GM21825 (cell line): Measurements from ENCODE around the gene HLA-DRA.

ENCODE experiments used
- ATAC-seq: cut with Tn5 transposase; IDR thresholded peaks from one replicate; pipeline ENCODE4 v1.9.1; 2021; ENCODE audit warnings: mild to moderate bottlenecking, moderate library complexity; ENCODE audit not compliant: unreplicated experiment

HLA-DRA gene

DNA sequence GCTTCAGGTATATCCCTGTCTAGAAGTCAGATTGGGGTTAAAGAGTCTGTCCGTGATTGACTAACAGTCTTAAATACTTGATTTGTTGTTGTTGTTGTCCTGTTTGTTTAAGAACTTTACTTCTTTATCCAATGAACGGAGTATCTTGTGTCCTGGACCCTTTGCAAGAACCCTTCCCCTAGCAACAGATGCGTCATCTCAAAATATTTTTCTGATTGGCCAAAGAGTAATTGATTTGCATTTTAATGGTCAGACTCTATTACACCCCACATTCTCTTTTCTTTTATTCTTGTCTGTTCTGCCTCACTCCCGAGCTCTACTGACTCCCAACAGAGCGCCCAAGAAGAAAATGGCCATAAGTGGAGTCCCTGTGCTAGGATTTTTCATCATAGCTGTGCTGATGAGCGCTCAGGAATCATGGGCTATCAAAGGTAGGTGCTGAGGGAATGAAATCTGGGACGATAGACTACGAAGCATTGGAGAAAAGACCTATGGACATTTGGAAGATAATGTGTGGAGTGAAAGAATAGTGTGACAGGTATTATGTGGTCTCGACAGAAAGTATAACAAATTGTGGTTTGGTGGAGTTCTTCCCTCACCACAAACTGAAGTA is at the start of gene HLA-DRA:
HLA-DRA (plus strand) TSS at position 286 of the 613 bp plus-strand sequence; CDS start at position 350, 64 bp downstream.
- ATAC-seq = peak; percentile 63

- no peak for ATAC-seq
These were observed 48.2 kb upstream of the HLA-DRA start for GRCh38 chr6:32391505-32391904.

DNA sequence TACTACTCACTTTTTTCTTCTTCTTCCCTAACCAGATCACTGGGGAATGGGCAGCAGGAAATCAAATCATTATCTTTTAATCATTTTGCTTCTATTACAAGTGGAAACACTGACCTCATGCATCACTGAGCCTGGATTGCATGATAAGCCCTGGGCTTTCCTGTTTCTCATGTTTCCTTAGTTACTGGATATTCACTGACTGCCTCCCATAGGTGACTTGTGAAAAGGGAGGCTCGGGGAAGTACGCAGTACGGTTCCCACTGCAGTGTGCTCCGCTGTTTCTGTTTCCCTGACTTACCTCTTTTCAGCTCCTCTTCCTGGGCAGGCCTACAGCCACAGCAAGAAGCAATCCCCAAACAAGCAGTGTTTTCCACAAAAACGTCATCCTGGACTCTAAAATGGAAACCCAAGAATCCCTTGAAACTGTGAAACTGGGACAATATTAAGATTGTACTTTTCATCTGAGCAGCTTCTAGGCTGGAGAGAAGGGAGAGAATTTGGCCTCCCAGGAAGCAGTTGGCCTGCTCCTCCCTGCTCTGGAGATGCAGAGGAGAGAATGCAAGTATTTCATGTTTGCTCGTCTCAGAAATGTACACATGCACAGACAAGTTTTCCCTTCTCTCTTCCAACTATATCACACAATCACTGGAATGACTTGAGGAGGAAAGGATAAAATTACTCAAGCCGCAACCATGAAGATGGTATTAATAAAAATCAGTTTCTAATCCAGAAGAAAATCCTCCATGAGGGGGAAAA is 45.8 kb upstream of the HLA-DRA start:
- no peak for ATAC-seq

DNA sequence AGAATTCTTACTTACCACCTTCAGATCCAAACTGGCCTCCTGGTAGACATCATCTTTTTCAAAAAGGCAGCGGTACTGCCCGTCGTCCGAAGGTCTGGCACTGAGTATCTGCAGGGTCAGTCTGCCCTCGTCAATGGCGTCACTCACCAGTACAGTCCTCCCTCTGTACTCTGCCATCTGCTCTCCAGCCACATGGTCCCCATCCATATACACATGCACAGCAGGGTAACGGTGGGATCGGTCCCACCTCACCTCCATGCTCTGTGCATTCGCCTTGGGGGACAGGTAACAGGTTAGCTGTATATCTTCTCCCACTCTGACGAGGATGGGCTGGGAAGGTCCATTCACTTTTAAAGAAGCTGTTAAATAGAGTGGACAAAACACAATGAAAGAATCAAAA is 43.7 kb upstream of the HLA-DRA start:
- ATAC-seq = no peak

- ATAC-seq = peak; percentile 79
These were observed 42.3 kb upstream of the HLA-DRA start for GRCh38 chr6:32397252-32397920.

DNA sequence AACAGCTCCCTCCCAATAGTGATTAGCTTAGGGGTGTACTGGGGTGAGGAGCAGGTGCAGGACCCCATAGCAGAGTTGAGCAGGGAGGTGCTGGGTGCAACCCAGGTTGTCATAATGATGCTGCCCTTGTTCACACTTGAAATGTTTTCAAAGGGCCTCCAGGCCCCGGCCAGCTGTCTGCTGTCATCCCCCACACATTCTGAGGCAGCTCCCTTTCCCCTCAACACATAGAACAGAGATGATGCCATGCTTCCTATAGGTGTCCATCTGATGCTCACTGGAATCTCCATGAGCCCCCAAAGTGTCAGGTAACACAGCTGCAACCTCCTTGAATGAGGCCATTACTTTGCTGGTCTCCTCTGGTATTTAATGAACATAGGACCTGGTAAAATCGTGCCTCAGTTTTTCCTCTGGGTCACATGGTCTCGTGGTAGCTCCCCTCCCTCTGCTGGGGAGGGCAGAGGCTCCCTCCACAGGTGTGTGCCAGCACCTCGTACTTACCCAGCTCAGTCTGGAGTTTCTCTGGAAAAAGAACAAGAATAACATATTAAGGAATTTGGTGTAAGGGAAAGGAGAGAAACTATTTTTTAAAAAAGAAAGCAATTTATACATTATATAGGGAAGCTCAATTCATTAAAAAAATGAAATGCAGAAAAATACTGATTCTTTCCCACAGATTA is 38.3 kb upstream of the HLA-DRA start:
- no peak for ATAC-seq

DNA sequence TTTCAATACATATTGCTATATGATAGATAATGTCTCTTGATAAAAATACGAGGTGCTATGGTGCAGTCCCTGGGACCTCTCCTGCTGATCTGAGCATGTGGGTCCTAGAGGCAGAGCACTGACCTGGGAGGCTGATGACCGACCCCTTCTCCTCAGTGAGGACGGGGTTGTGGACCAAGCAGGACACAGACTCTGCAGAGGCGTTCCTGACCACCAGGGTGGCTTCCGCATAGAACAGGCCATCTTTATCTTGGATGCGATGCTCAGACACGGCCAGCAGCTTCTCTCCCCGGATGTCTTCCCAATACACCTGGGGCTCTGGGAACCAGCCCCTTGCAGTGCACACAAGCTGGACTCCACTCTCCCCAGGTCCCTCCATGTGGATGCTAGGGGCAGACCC is 36.9 kb upstream of the HLA-DRA start:
- no peak for ATAC-seq

DNA sequence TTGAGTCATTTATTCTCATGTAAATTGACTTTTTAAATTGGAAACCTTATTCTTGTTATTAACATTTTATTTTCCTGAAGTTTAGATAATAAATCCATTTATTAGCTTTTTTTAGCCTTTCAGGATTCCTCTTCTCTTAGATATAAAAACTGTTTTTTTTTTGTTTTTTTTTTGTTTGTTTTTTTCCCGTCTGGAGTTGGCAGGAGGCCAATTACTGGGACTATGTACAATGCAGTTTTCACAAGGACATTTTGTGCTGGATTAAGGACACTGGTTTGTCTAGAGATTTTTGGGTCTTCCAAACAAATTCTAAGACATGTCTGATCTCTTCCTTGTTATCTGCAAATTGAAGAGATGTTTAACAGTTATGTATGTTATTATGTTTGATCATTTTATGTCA is 34.0 kb upstream of the HLA-DRA start:
- ATAC-seq = no peak

GRCh38 chr6:32406197-32406596 is 33.5 kb upstream of the HLA-DRA start:
- ATAC-seq = no peak

GRCh38 chr6:32406857-32407256 is 32.8 kb upstream of the HLA-DRA start, which contains the start of gene BTNL2:
TSS of gene BTNL2 (minus strand) at chr6:32407181. CDS start at chr6:32407123, 58 bp downstream.
- ATAC-seq = no peak

DNA sequence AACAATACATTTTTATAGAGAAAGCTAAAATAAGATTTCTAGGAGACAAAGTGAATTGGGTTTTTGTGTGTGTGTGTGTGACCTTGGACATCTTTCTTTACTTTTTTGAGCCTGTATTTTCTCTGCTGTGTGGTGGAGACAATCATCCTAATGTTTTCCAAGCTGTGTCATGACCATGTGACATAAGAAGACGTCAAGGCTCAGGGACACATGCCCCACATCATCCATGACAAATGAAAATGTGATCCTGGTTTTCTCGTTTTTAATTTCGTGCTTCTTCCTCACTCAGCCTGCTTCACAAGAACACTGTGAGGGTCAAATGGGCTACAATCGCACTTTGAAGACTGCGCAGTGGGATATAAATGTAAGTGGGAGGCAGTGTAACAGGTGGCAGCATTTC is 28.8 kb upstream of the HLA-DRA start:
- no peak for ATAC-seq

- ATAC-seq = no peak
These were observed 27.9 kb upstream of the HLA-DRA start for GRCh38 chr6:32411566-32412327.

DNA sequence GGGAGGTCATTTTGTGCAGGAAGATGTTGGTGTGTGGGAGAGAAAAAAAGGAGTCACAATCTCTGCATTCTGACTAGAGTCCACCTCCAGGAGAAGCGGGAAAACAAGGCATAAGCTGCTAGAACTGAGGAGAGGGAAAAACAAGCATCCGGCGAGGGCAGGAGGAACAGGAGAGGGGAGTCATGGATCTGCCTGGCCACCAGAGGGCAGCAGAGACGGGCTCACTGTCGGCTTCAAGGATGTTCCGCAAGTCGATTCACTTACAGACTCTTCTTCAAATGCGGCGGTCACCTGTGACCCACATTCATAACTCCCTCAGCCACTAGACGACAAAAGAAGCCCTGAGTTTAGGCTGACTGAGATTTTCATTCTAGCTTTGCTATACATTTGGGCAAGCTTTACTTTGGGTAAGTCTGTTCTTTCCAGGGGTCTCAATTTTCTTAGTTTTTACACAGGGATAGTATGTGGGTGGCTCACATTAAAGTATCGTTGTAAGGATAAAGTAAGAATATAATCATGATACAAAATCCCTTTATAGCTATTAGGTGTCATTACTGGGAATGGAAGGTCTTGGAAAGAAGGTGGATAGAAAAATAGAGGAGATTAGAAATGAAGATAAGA is 26.1 kb upstream of the HLA-DRA start:
- ATAC-seq = peak; percentile 49

DNA sequence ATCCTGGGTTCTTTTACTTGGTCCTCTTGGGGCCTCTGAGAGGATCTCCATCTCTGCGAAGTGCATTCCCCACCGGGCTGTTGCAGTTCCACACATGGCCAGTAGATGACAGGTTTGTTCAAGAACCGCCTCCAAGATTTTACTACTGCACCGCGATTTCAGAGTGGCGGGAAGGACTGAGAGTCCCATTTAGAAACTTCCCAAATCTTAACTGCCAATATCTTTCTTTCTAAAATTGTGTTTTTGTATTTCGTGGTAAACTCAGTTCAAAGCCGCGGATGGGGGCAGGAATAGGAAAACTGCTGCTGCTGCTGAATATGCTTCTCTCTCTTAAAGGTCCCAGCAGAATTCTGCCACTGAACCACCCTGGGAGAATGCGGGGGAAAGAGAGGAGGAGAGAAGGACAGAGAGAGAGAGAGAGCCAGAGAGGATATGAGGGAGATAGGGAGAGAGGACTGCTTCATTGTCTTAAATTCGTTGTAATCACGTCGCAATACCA is 24.1 kb upstream of the HLA-DRA start:
- ATAC-seq = no peak

DNA sequence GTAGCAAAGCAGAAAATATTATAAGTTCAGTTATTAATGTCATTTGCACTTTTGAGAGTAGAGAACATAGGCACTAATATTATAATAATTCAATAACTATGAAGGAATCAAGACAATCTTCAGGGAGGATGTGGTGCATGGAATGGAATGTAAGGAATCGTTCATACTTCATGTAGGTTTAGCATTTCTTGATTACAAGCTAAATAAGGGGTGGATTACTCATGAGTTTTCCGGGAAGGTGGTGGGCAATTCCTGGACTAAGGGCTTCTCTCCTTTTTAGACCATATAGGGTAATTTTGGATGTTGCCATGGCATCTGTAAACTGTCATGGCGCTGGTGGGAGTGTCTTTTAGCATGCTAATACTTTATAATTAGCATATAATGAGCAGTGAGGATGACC is 23.7 kb upstream of the HLA-DRA start:
- no peak for ATAC-seq

DNA sequence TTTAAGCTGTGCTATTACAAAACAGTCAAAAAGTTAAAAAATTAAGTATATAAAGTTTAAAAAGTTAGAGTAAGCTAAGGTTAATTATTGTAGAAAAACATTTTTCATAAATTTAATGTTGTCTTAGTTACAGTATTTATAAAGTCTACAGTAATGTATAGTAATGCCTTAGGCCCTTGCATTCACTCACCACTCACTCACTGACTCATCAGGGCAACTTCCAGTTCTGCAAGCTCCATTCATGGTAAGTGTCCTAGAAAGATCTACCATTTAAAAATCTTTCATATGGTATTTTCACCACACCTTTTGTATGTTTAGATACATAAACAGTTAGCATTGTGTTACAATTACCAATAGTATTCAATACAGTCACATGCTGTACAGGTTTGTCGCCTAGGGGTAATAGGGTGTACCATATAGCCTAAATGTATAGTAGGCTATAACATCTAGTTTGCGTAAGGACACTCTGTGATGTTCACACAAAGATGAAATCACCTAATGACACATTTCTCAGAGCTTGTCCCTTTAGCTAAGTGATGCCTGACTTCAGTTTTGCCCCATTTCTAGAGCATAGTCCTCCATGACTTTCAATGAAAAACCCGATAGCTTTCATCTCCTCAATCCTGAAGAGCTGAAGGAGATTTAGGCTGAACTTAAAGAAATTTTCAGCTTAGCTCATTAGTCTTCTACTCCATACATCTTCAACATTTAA is 14.9 kb upstream of the HLA-DRA start:
- ATAC-seq = no peak

DNA sequence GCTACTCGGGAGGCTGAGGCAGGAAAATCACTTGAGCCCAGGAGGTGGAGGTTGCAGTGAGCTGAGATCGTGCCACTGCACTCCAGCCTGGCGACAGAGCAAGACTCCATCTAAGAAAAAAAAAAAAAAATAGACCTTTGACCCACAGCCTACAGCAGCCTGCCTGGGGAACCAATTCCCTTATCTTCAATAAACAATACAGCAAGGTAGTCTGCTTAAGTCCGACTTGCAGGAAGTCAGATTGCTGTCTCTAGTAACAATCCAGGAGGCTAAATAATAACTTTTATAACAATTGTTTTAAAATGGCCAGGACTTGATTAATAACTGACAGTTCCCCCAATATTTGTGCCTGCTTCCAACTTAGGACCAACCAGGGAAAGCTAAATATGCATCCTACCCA is 13.3 kb upstream of the HLA-DRA start:
- no peak for ATAC-seq

- no peak for ATAC-seq
These were observed 12.5 kb upstream of the HLA-DRA start for GRCh38 chr6:32427218-32427617.

- ATAC-seq = no peak
These were observed 11.7 kb upstream of the HLA-DRA start for GRCh38 chr6:32427934-32428474.
